ENCODE results near the gene OR5AS1.
"Not testable (repeated sequence)": the region's sequence is repeated elsewhere in the genome, so short reads cannot be mapped to it uniquely, and the experiment has no call there.

Gene OR5AS1

DNA sequence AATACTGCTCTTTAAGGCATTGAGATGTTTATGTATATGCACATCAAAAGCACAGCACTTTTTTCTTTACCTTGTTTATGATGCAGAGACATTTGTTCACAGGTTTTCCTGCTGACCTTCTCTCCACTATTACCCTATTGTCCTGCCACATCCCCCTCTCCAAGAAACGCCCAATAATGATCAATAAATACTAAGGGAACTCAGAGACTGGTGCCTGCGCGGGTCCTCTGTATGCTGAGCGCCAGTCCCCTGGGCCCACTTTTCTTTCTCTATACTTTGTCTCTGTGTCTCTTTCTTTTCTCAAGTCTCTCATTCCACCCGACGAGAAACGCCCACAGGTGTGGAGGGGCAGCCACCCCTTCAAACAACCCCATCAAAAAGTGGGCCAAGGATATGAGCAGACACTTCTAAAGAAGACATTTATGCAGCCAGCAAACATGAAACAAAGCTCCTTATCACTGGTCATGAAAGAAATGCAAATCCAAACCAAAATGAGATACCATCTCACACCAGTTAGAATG is 30.9 kb downstream of the OR5AS1 start:
- H3K4me3 ChIP-seq (ENCODE audit: low read depth, low read length); in situ Hi-C loops (cut with HindIII; ENCODE audit: low sequenced_read_pairs); DNase-seq (ENCODE audit: low read depth, low spot score): not testable (repeated sequence)

DNA sequence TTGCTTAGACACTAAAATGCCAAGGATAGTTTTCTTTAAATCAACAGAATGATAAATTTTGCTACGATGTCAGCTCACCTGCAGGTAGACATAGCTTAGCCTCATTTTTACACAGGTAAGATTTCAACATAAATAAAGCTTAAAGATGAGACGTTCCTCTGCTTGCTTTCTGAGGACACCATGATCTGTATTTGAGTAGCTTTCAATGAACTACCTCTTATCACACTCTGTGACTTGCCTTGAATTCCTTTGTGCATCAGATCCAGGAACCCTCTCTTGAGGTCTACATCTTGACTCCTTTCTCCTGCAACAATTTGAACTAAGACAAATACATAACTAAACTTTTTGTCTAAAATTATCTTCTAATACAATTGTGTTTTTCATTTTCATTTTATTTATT is 39.5 kb downstream of the OR5AS1 start:
- H3K4me3 ChIP-seq (ENCODE audit: low read depth, low read length), result no peak overlapping the region
- in situ Hi-C loops (cut with HindIII; ENCODE audit: low sequenced_read_pairs), result no loop called here
- TF ChIP-seq, protein P1, sequence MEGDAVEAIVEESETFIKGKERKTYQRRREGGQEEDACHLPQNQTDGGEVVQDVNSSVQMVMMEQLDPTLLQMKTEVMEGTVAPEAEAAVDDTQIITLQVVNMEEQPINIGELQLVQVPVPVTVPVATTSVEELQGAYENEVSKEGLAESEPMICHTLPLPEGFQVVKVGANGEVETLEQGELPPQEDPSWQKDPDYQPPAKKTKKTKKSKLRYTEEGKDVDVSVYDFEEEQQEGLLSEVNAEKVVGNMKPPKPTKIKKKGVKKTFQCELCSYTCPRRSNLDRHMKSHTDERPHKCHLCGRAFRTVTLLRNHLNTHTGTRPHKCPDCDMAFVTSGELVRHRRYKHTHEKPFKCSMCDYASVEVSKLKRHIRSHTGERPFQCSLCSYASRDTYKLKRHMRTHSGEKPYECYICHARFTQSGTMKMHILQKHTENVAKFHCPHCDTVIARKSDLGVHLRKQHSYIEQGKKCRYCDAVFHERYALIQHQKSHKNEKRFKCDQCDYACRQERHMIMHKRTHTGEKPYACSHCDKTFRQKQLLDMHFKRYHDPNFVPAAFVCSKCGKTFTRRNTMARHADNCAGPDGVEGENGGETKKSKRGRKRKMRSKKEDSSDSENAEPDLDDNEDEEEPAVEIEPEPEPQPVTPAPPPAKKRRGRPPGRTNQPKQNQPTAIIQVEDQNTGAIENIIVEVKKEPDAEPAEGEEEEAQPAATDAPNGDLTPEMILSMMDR (IDR thresholded peaks at IDR 0.05; ENCODE audit: low read depth, low read length), result no peak
- no peak for DNase-seq (ENCODE audit: low read depth, low spot score)

All from astrocyte of the spinal cord (primary cell).